Stimulated activated naive CD8-positive, alpha-beta T cell treated with anti-CD3 and anti-CD28 coated beads, Interleukin-15, Interleukin-2, amounts not matched to agents 100 U/mL and 50 U/mL, for 24 hours (primary cell): ENCODE results near the gene SMARCA1.
"Not testable (repeated sequence)": the region's sequence is repeated elsewhere in the genome, so short reads cannot be mapped to it uniquely, and the experiment has no call there.

Experiments used
- ATAC-seq: fragments of 150-1000 bp; cut with Tn5 transposase; one replicate; pipeline ENCODE4 v1.10.0; 2021
- DNase-seq: peaks from one replicate; pipeline ENCODE4 v3.0.0; 2021

The SMARCA1 gene

DNA sequence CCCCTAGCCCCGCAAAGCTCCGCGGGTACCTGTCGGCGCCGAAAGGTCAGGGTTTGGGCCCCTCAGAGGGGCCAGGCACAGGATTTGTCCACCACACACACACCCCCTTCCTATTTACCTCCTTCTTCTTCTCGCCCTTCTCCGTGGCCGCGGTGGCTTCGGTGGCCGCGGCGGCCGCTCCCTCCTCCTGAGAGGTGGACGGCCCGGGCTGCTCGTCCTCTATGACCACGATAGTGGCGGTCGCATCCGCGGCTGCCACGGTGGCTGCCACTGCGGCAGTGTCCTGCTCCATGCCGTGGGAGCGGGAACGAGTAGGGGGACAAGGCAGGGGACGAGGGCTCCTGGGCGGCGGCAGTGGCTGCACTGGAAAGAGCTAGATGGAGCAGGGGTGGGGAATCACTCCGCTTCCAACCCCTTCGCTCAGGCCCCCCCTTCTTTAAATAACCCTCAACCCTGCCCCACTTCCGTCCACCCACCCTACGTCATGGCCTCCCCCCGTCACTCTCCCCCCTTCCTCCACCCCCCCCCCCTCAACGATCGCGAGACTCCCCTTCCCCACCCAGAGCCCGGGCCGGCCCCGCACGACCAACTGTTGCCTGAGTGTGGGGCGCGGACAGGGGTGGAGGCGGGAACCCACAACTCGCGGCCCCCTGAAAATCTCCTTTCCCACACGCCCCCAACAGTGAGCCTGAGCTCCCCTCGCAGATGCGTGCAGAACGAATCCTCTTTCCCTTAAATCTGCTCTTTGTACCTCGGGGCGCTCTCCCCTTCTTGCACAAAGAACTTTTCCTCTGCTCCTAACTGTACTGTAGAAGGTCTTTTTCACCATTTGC is at the start of gene SMARCA1:
SMARCA1 (minus strand) TSS at position 412 of the 833 bp plus-strand sequence; CDS start at position 292, 120 bp downstream.
- no peak for ATAC-seq

GRCh38 chrX:129572422-129572821 is 49.1 kb upstream of the SMARCA1 start:
- DNase-seq (no peak), ATAC-seq (no peak)

More for the DNA sequence above, at the start of gene SMARCA1:
- peak; percentile 2 for DNase-seq

DNA sequence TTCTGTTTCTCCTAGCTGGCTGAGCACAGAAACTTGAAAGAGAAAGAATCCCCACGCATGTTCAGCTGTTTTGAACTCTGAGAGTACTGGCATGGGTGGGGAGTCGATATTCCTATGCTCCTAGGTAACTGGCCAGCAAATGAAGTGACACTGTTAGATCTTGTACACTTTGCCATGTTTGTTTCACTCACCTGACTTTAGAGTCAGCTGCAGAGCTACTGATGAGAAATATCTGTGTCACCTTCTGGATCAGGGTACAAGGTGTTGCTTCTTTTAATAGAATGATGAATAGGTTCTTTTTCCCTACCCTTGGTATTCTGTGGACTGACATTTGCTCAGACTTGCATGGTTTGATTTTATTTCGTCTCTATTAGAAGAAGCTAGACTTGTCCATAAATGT is 45.1 kb upstream of the SMARCA1 start:
- ATAC-seq (no peak), DNase-seq (no peak)

DNA sequence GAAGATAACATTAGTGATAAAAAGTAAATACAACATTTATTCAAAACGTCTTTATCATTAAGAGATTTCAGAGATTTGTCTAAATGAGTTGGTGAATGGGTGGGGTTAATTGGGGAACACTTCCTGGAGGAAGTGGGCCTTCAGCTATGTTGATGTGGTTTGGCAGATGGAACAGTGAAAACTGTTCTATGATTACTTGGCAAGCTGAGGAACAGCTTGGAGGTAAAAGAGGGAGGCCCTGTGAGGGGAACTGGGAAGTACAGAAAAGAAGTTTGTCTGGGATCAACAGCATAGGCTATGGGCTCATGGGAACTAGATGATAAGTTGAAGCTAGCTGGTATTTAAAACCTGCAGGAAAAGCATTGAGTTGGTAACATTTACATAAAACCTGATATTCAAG is 42.8 kb upstream of the SMARCA1 start:
- DNase-seq: no peak
- no peak for ATAC-seq

DNA sequence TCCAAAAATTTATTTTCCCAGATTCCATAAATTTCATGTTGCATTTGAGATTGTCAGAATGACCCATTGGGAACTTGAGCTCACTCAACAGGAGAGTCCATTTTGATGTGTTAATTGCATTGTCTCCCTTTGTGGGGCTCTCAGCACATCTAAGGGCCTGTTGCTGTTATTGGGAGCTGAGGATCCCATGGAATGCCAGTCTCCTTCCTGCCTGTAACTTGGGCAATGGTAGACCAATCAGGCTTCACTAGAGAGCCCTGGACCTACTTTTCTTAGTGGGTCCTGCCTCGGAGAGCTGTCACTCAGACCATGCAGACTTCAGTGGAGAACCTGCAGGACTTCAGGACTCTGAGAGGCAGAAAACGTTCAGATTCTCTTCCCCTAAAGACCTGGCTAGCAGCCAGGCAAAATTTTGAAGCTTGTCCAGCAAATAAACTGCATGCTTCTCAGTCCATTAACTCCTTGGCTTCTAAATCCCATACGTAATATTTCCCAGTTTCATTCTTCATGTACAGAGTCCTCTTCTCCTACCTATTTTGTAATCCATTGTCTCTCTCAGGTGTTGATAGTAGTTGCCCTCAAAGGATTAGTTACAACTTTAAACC is 41.9 kb upstream of the SMARCA1 start:
- no peak for ATAC-seq
- DNase-seq: no peak

DNA sequence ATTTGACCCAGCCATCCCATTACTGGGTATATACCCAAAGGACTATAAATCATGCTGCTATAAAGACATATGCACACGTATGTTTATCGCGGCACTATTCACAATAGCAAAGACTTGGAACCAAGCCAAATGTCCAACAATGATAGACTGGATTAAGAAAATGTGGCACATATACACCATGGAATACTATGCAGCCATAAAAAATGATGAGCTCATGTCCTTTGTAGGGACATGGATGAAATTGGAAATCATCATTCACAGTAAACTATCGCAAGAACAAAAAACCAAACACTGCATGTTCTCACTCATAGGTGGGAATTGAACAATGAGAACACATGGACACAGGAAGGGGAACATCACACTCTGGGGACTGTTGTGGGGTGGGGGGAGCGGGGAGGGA is 41.1 kb upstream of the SMARCA1 start:
- DNase-seq, ATAC-seq: not testable (repeated sequence)

DNA sequence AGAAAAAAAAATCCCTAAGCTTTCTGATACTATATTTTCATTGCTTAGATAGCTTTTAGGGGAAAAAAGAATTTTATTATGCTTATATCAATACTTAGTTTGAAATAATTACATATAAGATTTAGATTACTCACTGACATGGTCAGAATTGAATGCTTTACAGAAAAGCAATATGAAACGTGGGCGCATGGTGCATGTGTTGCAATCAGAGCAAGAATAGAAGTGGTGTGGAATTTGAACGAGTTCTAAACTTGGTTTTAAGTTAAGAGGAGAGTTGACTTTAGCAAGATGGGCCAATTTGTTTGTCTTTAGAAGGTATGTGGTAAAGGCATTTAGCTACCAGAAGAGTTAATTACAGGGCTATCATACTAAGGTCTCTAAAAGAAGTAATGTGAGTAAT is 38.2 kb upstream of the SMARCA1 start:
- DNase-seq (no peak), ATAC-seq (no peak)

DNA sequence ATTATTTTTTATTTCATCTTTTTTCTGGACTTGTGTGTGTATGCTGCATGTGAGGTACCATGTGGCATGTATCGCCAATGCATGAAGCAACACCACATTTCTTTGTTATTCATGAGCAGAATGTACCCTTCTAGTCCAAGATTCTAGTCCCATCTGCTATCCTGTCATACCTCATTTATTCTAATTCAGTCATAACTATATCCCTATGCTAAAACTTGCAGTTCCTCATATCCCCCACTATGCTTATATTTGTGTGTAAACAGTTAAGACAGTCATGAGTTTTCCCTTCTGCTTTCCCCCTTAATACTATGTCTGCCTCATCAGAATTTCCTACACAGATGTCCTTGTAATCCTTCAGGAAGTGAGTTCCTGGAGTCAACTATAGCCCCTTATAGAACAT is 36.5 kb upstream of the SMARCA1 start:
- ATAC-seq (no peak), DNase-seq (no peak)

GRCh38 chrX:129557844-129558480 is 34.7 kb upstream of the SMARCA1 start:
- ATAC-seq (no peak), DNase-seq (no peak)

DNA sequence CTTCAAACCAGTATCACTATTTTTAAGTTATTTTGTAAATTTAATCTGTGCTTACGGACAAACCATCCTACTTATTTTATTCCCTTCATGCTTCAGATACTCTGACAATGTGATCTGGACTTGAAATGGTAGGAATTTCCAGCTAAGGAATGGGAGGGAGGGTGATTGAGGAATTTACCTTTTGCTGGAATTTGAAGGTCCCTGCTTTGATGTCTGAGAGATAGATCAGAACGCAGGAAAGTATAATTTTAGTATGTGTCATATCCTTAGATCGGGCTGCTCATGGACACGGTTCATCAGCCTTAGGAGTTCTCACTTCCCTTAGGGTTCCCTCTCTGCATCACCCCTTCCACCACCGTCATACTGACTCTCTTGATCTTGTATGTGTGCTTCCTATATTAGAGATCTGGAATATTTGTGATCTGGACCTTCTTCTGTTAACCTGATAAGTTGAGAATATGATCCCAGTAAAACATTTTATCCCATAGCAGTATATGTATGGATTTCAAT is 33.6 kb upstream of the SMARCA1 start:
- ATAC-seq (no peak), DNase-seq (no peak)

GRCh38 chrX:129554816-129555215 is 31.5 kb upstream of the SMARCA1 start:
- ATAC-seq, DNase-seq: not testable (repeated sequence)

- no peak for ATAC-seq
Measured at GRCh38 chrX:129553619-129554288, 30.5 kb upstream of the SMARCA1 start.

GRCh38 chrX:129549124-129549523 is 25.8 kb upstream of the SMARCA1 start:
- DNase-seq (no peak), ATAC-seq (no peak)

More at GRCh38 chrX:129553619-129554288, 30.5 kb upstream of the SMARCA1 start:
- no peak for DNase-seq

GRCh38 chrX:129545408-129545807 is 22.1 kb upstream of the SMARCA1 start:
- DNase-seq: no peak
- no peak for ATAC-seq

- ATAC-seq: no peak
- DNase-seq: no peak
Measured at GRCh38 chrX:129544780-129545179, 21.5 kb upstream of the SMARCA1 start.

GRCh38 chrX:129540722-129541184 is 17.5 kb upstream of the SMARCA1 start:
- ATAC-seq (no peak), DNase-seq (peak; percentile 4)

DNA sequence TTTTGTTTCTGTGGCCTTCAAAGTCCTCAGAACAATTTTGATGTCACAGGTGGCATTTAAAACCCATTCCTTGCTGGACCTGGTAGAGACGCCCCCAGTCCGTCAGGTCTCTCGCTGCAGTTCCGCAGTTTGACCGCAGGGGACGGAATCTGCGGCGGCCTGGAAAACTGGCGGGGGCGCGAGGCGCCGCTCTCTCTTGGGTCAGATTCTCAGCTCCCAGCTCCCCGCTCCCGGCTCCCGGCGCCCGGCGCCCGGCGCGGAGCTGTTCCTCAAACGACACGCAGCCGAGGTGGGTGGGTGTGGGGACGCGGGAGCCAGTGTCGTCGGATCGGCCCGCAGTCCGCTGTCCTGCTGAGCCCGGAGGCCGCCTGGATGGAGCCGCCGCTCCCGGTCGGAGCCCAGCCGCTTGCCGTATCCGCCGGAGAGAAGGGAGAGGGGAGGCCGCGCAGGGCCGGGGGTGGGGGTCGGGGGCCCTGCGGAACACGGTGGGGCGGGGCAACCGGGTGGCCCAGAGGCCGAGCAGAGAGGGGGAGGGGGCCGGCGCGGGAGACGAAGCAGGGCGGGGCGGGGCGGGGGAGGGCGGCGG is 16.9 kb upstream of the SMARCA1 start, which contains the start of gene OCRL:
OCRL (plus strand) TSS at position 192 of the 586 bp plus-strand sequence; CDS start at position 373, 181 bp downstream.
- DNase-seq (peak; percentile 62), ATAC-seq (peak; percentile 82)

DNA sequence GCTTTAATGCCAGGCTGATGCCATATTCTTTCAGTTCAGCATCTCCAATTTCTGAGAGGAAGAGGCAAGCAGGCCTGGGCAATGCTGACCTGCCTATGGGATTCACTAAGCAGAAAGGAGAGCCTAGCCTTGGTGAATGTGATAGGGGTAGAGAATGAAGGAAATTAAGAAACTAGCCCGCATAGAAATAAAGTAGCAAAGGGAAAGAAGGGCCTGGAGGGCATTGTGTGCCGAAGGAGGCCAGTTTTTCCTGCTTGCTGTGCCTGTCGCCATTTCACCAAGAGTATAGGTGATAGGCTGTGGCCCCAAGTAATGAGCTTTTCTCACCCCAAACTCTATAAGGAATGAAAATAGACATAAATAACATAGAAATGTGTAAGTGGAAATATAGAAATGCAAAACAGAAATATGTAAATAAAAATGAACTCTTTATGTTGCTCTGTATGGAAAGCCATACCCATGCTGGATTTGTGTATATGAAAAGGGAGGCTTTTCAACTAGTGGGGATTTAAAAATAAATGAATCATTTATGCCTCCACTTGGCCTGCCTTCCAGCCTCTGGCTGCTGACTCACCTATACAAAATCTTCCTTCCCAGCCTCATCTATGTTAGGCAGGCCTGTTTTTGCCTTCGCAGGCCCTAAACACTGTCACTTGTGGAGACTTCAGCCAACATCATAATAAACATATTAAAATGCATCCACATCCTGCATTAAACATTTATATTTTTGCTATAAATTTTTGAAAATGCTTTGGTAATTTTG is 11.7 kb upstream of the SMARCA1 start:
- ATAC-seq (no peak), DNase-seq (no peak)

DNA sequence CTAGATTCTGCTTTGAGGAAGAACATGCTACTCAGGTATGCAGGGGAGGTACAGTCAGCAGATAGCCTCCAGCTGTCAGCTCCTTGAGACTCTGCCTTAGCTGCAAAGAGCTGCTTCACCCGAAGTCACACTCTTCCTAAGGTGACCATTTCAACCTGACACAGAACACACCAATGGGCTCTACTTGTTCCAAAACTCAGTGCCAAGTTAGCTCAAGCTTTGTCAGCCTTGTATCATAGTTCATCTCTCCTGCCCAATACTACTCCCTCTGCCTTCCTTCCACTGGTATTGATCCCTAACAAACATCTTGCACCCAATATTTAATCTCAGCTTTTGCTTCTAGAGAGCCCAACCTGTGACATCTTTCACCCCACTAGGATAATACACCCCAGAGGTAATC is 7.8 kb upstream of the SMARCA1 start:
- no peak for ATAC-seq
- DNase-seq: no peak

DNA sequence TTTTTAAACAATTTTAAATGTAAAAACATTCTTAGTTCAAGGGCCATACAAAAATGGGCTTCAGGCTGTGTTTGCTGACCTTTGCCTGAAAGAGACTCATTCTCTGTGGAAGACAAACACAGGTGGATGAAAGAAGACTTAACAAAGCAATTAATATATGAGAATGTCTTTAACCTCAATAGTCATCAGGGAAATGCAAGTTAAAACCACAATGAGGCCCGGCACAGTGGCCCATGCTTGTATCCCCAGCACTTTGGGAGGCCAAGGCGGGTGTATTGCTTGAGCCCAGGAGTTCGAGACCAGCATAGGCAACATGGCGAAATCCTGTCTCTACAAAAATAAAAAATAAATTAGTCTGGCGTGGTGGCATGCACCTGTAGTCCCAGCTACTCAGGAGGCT is 7.1 kb upstream of the SMARCA1 start:
- DNase-seq: no peak
- ATAC-seq: no peak
